VCaP (cell line): ENCODE results near the gene APBA2.

ENCODE experiments used
- H3K27ac ChIP-seq: fragments of 450-650 bp; 2 replicates; pipeline ENCODE4 v1.5.1; 2017
- TF ChIP-seq, protein P1 (sequence below): fragments of 450-650 bp; conservative IDR thresholded peaks from 2 replicates; pipeline ENCODE4 v1.5.1; 2017; ENCODE audit warnings: mild to moderate bottlenecking, moderate library complexity

The APBA2 gene

GRCh38 chr15:28956491-28956890 lies 70.7 kb downstream of the APBA2 start:
- TF ChIP-seq, protein P1, sequence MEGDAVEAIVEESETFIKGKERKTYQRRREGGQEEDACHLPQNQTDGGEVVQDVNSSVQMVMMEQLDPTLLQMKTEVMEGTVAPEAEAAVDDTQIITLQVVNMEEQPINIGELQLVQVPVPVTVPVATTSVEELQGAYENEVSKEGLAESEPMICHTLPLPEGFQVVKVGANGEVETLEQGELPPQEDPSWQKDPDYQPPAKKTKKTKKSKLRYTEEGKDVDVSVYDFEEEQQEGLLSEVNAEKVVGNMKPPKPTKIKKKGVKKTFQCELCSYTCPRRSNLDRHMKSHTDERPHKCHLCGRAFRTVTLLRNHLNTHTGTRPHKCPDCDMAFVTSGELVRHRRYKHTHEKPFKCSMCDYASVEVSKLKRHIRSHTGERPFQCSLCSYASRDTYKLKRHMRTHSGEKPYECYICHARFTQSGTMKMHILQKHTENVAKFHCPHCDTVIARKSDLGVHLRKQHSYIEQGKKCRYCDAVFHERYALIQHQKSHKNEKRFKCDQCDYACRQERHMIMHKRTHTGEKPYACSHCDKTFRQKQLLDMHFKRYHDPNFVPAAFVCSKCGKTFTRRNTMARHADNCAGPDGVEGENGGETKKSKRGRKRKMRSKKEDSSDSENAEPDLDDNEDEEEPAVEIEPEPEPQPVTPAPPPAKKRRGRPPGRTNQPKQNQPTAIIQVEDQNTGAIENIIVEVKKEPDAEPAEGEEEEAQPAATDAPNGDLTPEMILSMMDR, result no peak
- H3K27ac ChIP-seq, result peak overlapping the region; percentile 70

DNA sequence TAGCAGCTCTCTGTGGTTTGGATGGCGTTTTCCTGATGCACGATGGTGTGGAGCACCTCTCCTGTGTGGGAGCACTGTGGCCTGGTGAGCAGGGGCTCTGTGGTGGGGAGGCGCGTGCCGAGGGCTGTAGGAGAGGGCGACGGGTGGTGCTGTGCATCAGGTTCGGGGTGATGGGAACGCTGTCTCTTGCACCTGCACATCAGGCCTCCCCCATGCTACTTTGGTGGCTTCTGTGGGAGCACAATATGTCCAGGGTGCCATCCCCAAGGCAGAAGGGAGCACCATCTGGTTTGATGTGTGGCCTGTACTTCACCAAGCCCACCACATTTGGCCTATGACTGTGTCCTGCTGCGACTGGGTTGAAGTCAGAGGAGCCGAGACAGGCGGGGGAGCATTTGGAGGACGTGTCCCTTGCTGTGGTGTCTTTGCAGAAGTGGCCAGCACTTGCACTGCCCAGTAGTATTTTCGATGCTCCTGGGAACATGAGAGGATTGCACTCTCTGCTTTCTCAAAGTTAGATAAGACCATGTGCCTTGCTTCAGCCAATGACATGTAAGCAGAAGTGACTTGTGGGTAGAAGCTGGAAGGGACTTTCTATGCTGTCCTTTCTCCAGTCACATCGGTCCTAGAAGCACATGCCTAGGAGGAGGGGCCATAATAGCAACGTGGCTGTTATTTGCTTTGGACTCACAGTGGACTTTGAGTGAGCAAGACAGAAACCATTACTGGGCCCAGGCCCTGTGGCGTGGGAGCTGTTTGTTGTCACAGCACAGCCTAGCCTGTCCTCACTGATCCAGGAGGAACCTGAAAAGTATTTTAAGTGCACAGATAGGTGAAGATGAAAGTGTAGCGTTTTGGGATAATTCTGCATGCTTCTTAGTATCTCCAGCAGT lies 72.1 kb downstream of the APBA2 start:
- TF ChIP-seq, protein P1, result no peak

GRCh38 chr15:28959326-28959725 lies 73.6 kb downstream of the APBA2 start:
- TF ChIP-seq, protein P1, result no peak
- H3K27ac ChIP-seq, result no peak overlapping the region

More for the DNA sequence above, 72.1 kb downstream of the APBA2 start:
- H3K27ac ChIP-seq, result no peak overlapping the region

DNA sequence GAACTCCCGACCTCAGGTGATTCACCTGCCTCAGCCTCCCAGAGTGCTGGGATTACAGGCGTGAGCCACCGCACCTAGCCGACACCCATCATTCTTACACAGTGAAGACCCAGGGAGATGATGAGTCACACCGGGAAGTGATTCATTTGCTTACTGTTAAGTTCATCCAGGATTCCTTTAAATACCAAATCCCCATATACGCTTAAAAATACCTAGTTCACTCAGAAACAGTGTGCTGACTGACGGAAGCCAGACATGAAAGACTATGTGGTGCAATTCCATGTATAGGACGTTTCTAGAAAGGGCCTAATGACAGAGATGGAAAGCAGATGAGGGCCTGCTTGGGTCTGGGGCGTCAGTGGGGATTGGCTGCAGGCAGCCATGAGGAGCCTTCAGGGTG lies 75.2 kb downstream of the APBA2 start:
- TF ChIP-seq, protein P1, result no peak
- no peak overlapping the region for H3K27ac ChIP-seq

GRCh38 chr15:28961391-28961790 lies 75.6 kb downstream of the APBA2 start:
- H3K27ac ChIP-seq, result no peak overlapping the region
- TF ChIP-seq, protein P1, result no peak

DNA sequence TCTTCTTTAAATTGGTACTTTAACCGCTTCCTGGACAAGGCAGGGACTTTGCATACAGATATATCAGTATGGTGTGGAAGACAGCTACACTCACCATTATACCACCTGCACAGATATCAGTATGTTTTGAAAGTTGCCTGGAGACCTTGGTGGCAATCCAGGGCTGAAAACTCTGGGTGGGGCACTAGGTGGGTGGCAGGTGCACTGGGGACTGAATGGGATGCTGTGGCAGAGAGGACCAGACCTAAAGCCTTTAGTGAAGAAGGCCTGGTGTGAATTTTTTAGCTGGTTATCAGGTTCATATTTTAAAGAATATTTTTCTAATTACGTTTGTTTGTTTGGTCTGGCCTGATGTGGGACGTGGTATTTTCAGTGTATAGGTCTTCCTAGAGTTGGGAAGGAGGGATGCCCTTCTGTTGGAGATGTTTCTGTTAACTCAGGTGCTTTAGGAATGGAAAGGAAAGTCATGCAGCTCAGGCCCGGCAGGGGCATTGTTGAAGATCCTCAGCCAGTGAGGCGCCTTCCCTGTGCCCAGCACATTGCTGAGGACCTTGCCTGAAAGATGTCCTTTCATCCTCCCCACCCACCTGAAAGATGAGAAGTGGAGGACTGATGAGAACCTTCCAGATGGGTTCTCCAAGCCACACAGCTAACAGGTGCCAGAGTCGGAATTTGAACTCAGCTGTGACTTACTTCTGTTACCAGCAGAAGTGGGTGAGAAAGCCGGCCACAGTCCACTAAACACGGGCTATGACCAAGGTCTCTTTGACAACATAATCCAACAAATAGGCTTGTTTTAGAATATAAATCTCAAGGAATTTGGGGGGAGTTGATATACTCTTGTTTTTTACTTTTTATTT lies 77.3 kb downstream of the APBA2 start:
- H3K27ac ChIP-seq, result no peak overlapping the region
- TF ChIP-seq, protein P1, result no peak

DNA sequence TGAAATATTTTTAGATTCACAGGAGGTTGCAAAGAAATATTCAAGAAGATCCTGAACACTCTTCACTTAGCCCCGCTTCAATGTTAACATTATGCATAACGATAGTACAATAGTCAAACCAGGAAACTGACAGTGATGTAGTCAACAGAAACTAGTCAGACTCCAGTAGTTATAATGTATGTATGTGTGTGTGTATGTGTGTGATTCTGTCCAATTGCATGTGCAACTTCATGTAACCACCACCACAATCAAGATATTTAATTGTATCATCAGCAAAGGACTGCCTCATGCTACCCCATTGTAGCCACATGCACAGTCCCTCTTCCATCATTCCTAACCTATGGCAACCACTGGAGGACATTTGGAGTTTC lies 77.9 kb downstream of the APBA2 start:
- TF ChIP-seq, protein P1, result no peak
- H3K27ac ChIP-seq, result no peak overlapping the region
